H1 (cell line): Measurements from ENCODE around the gene KCNK15. TPM values are rescaled to one million over a fixed set of nuclear protein-coding genes. Genes with fewer than 3 reads are reported as not detected.

Source experiments
- CTCF ChIA-PET: fragments of 300-600 bp; sonication (Branson Sonifier 250); formaldehyde crosslinking; loops from one replicate; lab custom pipeline; 2021; ENCODE audit not compliant: partially characterized antibody; lab: Charles Lee
- POLR2A ChIA-PET: fragments of 300-600 bp; sonication (Branson Sonifier 250); formaldehyde crosslinking; loops from one replicate; lab custom pipeline; 2021; ENCODE audit warnings: inconsistent platforms; ENCODE audit not compliant: partially characterized antibody; lab: Charles Lee
- DNase-seq, 2 experiments: peaks; one replicate each; pipeline versions ENCODE4 v3.0.0 to v3.0.0-alpha.2; 2010 to 2022; ENCODE audit warnings: low spot score in 2 of 2, low read depth in 1 of 2, mixed read lengths in 1 of 2
- FAIRE-seq: peaks from 2 replicates; lab custom pipeline; 2011; peaks lifted over from hg19 to GRCh38; lab: Jason Lieb, UNC
- H2AFZ ChIP-seq: 2 replicates; pipeline ENCODE4 v1.8.1; 2012; ENCODE audit warnings: low read length, inconsistent platforms
- H2AK5ac ChIP-seq: 2 replicates; pipeline ENCODE4 v1.6.1; 2013; ENCODE audit warnings: low read depth, low read length
- H2BK120ac ChIP-seq: replicated peaks from 2 replicates; pipeline ENCODE3; 2013; ENCODE audit warnings: low read depth, low read length, inconsistent platforms
- H2BK12ac ChIP-seq: 2 replicates; pipeline ENCODE4 v1.6.1; 2013; ENCODE audit warnings: low read depth, low read length
- H2BK15ac ChIP-seq: 2 replicates; pipeline ENCODE4 v1.6.1; 2013; ENCODE audit warnings: low read length
- H2BK20ac ChIP-seq: 2 replicates; pipeline ENCODE4 v1.6.1; 2013; ENCODE audit warnings: low read length
- H2BK5ac ChIP-seq: 2 replicates; pipeline ENCODE4 v1.6.1; 2013; ENCODE audit warnings: low read depth, low read length
- H3K14ac ChIP-seq: 2 replicates; pipeline ENCODE4 v1.6.1; 2013; ENCODE audit warnings: inconsistent platforms; ENCODE audit not compliant: insufficient read length
- H3K18ac ChIP-seq: 2 replicates; pipeline ENCODE4 v1.6.1; 2013; ENCODE audit warnings: low read length; ENCODE audit errors: extremely low read depth
- H3K23ac ChIP-seq: 2 replicates; pipeline ENCODE4 v1.6.1; 2013; ENCODE audit warnings: inconsistent platforms; ENCODE audit not compliant: insufficient read length
- H3K23me2 ChIP-seq: 2 replicates; pipeline ENCODE4 v1.6.1; 2013; ENCODE audit warnings: low read depth, low read length
- H3K27ac ChIP-seq: 2 replicates; pipeline ENCODE4 v1.6.1; 2011; ENCODE audit warnings: low read depth, low read length, inconsistent platforms
- H3K27me3 ChIP-seq, 4 experiments: replicated peaks in 1 of 4; 1 replicate in 1 of 4; 2 replicates in 3 of 4; pipeline versions ENCODE4 v1.6.1 to v1.8.1; 2011 to 2013; ENCODE audit warnings: low read length in 3 of 4, mild to moderate bottlenecking in 3 of 4, inconsistent platforms in 2 of 4, mixed read lengths in 2 of 4, moderate library complexity in 1 of 4; ENCODE audit not compliant: control insufficient read depth in 3 of 4, insufficient read depth in 3 of 4; ENCODE audit errors: extremely low read depth in 1 of 4
- H3K36me3 ChIP-seq, 4 experiments: 2 replicates each; pipeline versions ENCODE4 v1.6.1 to v1.8.1; 2011 to 2013; ENCODE audit warnings: mild to moderate bottlenecking in 4 of 4, low read length in 3 of 4, moderate library complexity in 2 of 4, control low read depth in 1 of 4, inconsistent platforms in 1 of 4; ENCODE audit not compliant: insufficient read depth in 4 of 4, control insufficient read depth in 2 of 4
- H3K4ac ChIP-seq: replicated peaks from 2 replicates; pipeline ENCODE3; 2013; ENCODE audit warnings: low read length, low read depth, mixed read lengths, inconsistent platforms; ENCODE audit not compliant: insufficient read length
- H3K4me1 ChIP-seq, 4 experiments: replicated peaks in 1 of 4; 1 replicate in 1 of 4; 2 replicates in 3 of 4; pipeline versions ENCODE4 v1.6.1 to v1.8.1; 2011 to 2013; ENCODE audit warnings: low read length in 3 of 4, inconsistent platforms in 2 of 4, mixed read lengths in 1 of 4; ENCODE audit not compliant: insufficient read depth in 4 of 4, control insufficient read depth in 3 of 4
- H3K4me2 ChIP-seq, 2 experiments: 2 replicates each; pipeline versions ENCODE4 v1.6.1 to v1.8.1; 2011 to 2013; ENCODE audit warnings: low read depth in 2 of 2, low read length in 2 of 2, control low read depth in 1 of 2, inconsistent platforms in 1 of 2, mild to moderate bottlenecking in 1 of 2; ENCODE audit not compliant: insufficient read depth in 1 of 2
- H3K4me3 ChIP-seq, 4 experiments: fragments of 200-600, 300-600 bp in 1 of 4; sonication (generic), shearing (Covaris generic), sonication (Bioruptor Twin) in 1 of 4; 2 replicates each; pipeline versions ENCODE4 v1.5.1 to v1.8.1; 2011 to 2016; ENCODE audit warnings: low read length in 4 of 4, low read depth in 3 of 4, control low read depth in 2 of 4, inconsistent platforms in 2 of 4, mild to moderate bottlenecking in 2 of 4, mixed read lengths in 1 of 4, moderate library complexity in 1 of 4; ENCODE audit not compliant: insufficient read depth in 2 of 4; ENCODE audit errors: extremely low read depth in 1 of 4
- H3K56ac ChIP-seq: replicated peaks from 2 replicates; pipeline ENCODE3; 2013; ENCODE audit warnings: low read depth, mild to moderate bottlenecking, mixed read lengths, low read length, inconsistent platforms; ENCODE audit not compliant: insufficient read length
- H3K79me1 ChIP-seq: 2 replicates; pipeline ENCODE4 v1.6.1; 2013; ENCODE audit warnings: low read depth, low read length, control low read depth
- H3K79me2 ChIP-seq, 2 experiments: 2 replicates each; pipeline versions ENCODE4 v1.6.1 to v1.8.1; 2012 to 2013; ENCODE audit warnings: low read length in 2 of 2, mild to moderate bottlenecking in 2 of 2, inconsistent platforms in 1 of 2; ENCODE audit not compliant: insufficient read depth in 2 of 2, control insufficient read depth in 1 of 2
- H3K9ac ChIP-seq, 4 experiments: replicated peaks in 1 of 4; 1 replicate in 1 of 4; 2 replicates in 3 of 4; pipeline versions ENCODE4 v1.6.1 to v1.8.1; 2011 to 2013; ENCODE audit warnings: low read depth in 3 of 4, low read length in 3 of 4, control low read depth in 2 of 4, mild to moderate bottlenecking in 2 of 4, moderate library complexity in 2 of 4, inconsistent platforms in 1 of 4; ENCODE audit errors: extremely low read depth in 1 of 4
- H3K9me3 ChIP-seq, 2 experiments: 2 replicates each; pipeline versions ENCODE4 v1.6.1 to v1.8.1; 2012 to 2013; ENCODE audit warnings: mild to moderate bottlenecking in 2 of 2, moderate library complexity in 2 of 2, control low read depth in 1 of 2, inconsistent platforms in 1 of 2, low read depth in 1 of 2, low read length in 1 of 2, mixed read lengths in 1 of 2; ENCODE audit not compliant: insufficient read depth in 2 of 2
- H4K20me1 ChIP-seq, 2 experiments: replicated peaks in 1 of 2; 2 replicates each; pipeline versions ENCODE3 to v1.8.1; 2011 to 2013; ENCODE audit warnings: inconsistent platforms in 2 of 2, low read length in 2 of 2, mild to moderate bottlenecking in 1 of 2; ENCODE audit not compliant: insufficient read depth in 2 of 2, control insufficient read depth in 1 of 2
- H4K5ac ChIP-seq: 2 replicates; pipeline ENCODE4 v1.6.1; 2013; ENCODE audit warnings: low read length, low read depth, mixed read lengths, inconsistent platforms; ENCODE audit not compliant: insufficient read length
- H4K8ac ChIP-seq: 2 replicates; pipeline ENCODE4 v1.8.0; 2013; ENCODE audit warnings: mild to moderate bottlenecking, moderate library complexity, low read length, inconsistent platforms; ENCODE audit not compliant: insufficient read depth; ENCODE audit errors: extremely low read depth
- H4K91ac ChIP-seq: replicated peaks from 2 replicates; pipeline ENCODE3; 2013; ENCODE audit warnings: low read length, mixed read lengths, inconsistent platforms; ENCODE audit not compliant: insufficient read length
- EZH2 ChIP-seq: fragments of 200-600 bp; sonication (generic); IDR thresholded peaks from 2 replicates; pipeline ENCODE4 v1.7.1; 2012; ENCODE audit warnings: low read depth, mild to moderate bottlenecking, moderate library complexity, low read length, inconsistent platforms; ENCODE audit not compliant: severe bottlenecking
- KDM5A ChIP-seq: fragments of 200-600 bp; IDR thresholded peaks from 2 replicates; pipeline ENCODE4 v1.7.1; 2012; ENCODE audit warnings: mild to moderate bottlenecking, low read length, inconsistent platforms, mixed read lengths
- MAX ChIP-seq: IDR thresholded peaks from 2 replicates; pipeline ENCODE4 v1.6.1; 2012; ENCODE audit warnings: inconsistent platforms
- POU5F1 ChIP-seq: IDR thresholded peaks from 2 replicates; pipeline ENCODE4 v1.6.1; 2011; ENCODE audit warnings: low read depth, mild to moderate bottlenecking, low read length, moderate library complexity
- RNF2 ChIP-seq: fragments of 200-900, 300-1000 bp; sonication (generic); IDR thresholded peaks from 2 replicates; pipeline ENCODE4 v1.7.1; 2016; ENCODE audit warnings: borderline replicate concordance, low read depth, mild to moderate bottlenecking, antibody characterized with exemption, low read length; ENCODE audit not compliant: poor library complexity, severe bottlenecking; ENCODE audit errors: missing control alignments
- SIX5 ChIP-seq: IDR thresholded peaks from 2 replicates; pipeline ENCODE4 v1.6.1; 2011; ENCODE audit warnings: mild to moderate bottlenecking, low read depth, low read length
- SRF ChIP-seq: IDR thresholded peaks from 2 replicates; pipeline ENCODE4 v1.6.1; 2011; ENCODE audit warnings: mild to moderate bottlenecking, low read depth, low read length, moderate library complexity
- TAF1 ChIP-seq: IDR thresholded peaks from 2 replicates; pipeline ENCODE4 v1.6.1; 2011; ENCODE audit warnings: mild to moderate bottlenecking, low read depth, low read length
- WGBS, 2 experiments: shearing (Covaris generic) in 1 of 2; methylation state at CpG; one replicate each; pipeline versions ENCODE4 v1.1.6 to v1.1.7; 2013 to 2015; ENCODE audit warnings: low lambda C conversion rate in 2 of 2, mixed read lengths in 2 of 2, inconsistent platforms in 1 of 2, low coverage in 1 of 2, missing lambda C conversion rate in 1 of 2; ENCODE audit not compliant: insufficient replicate concordance in 2 of 2, insufficient coverage in 1 of 2, insufficient read length in 1 of 2; ENCODE audit errors: extremely low coverage in 1 of 2, missing lambda C conversion rate in 1 of 2; 5-methylcytosine and 5-hydroxymethylcytosine counted together
- polyA plus RNA-seq, 7 experiments: library from polyadenylated mRNA; depleted of rRNA in 3 of 7; stranded (reverse) in 5 of 7; unstranded in 2 of 7; fragments of >200 nt in 5 of 7; fragments of 200-250 nt in 2 of 7; gene quantifications; 1 replicate in 5 of 7; 2 replicates in 1 of 7; 4 replicates in 1 of 7; pipeline versions ENCODE4 v1.2.1 to v1.2.3, GENCODE V29; 2011 to 2013; ENCODE audit warnings: missing spikeins in 2 of 7, mixed read lengths in 2 of 7
- total RNA-seq: library from RNA; stranded (reverse); fragmentation: NEBNext Ultra II Directional; extraction: Animal tissue kit (Norgen Biotek cat#: 25700); gene quantifications from 2 replicates; pipeline ENCODE4 v1.2.1, GENCODE V29; 2021

Gene KCNK15
- total and polyA plus RNA-seq, 2 of the 8 experiments (the other 6 are each of a cell fraction or from before 2014, with no cell fraction given): 0.24 to 0.33 TPM

GRCh38 chr20:44754554-44754953 is 8.9 kb downstream of the KCNK15 start:
- H3K4ac ChIP-seq: no peak overlapping the region
- no peak overlapping the region for H2BK5ac ChIP-seq
- FAIRE-seq: no peak
- no peaks in the 10 kb centered on the region for H3K23me2 ChIP-seq
- POLR2A ChIA-PET: interaction anchor here (1.1 to 1.8 kb wide), 4 partner anchors 8 to 156 kb away, joined by 3 to 6 read pairs (median 4); no protein-coding TSS in a partner anchor
- H3K79me1 ChIP-seq: no peaks in the 10 kb centered on the region
- no peak overlapping the region for H3K4me2 ChIP-seq
- H3K18ac ChIP-seq: no peak overlapping the region
- no peaks in the 10 kb centered on the region for H3K9me3 ChIP-seq
- H4K8ac ChIP-seq: no peak overlapping the region
- no peak overlapping the region for H3K4me3 ChIP-seq
- 87% methylated on average over 7 of the region's 7 CpGs; no CpG with 5 or more reads in 1 of the 2 experiments for WGBS, 2 experiments
- no peaks in the 10 kb centered on the region for H3K27me3 ChIP-seq
- H2BK120ac ChIP-seq: no peak overlapping the region
- no peaks in the 10 kb centered on the region for H3K79me2 ChIP-seq
- CTCF ChIA-PET: interaction anchor here (0.7 to 17.1 kb wide), 17 partner anchors 6 to 114 kb away, joined by 3 to 256 read pairs (median 4); partner anchors contain the start of gene KCNK15
- H3K23ac ChIP-seq: no peak overlapping the region
- no peak overlapping the region for H4K5ac ChIP-seq
- no peak overlapping the region for H2AFZ ChIP-seq
- no peak for DNase-seq
- no peak overlapping the region for H2AK5ac ChIP-seq
- H3K4me1 ChIP-seq: peaks cover 0 to 10% (median under 1%) of the 10 kb centered on the region in 4 experiments; a peak in 1 of 7 replicates
- no peak overlapping the region for H2BK20ac ChIP-seq
- H3K9ac ChIP-seq: no peak overlapping the region
- H3K14ac ChIP-seq: no peak overlapping the region
- peaks cover 0 to 8% of the 10 kb centered on the region in 2 experiments for H4K20me1 ChIP-seq
- no peak overlapping the region for H2BK15ac ChIP-seq
- H2BK12ac ChIP-seq: no peak overlapping the region
- no peak overlapping the region for H4K91ac ChIP-seq
- peaks cover 0 to 9% (median 2%) of the 10 kb centered on the region in 4 experiments; a peak in 3 of 8 replicates for H3K36me3 ChIP-seq
- H3K56ac ChIP-seq: no peak overlapping the region
- H3K27ac ChIP-seq: no peak overlapping the region
- TF ChIP-seq SRF (no peak), POU5F1 (no peak), SIX5 (no peak), RNF2 (no peak), MAX (no peak), TAF1 (no peak), KDM5A (no peak), EZH2 (no peak)
